A673 (cell line): ENCODE data around the gene LAGE3. TPM values are rescaled to one million over a fixed set of nuclear protein-coding genes. Genes with fewer than 3 reads are reported as not detected.

Source experiments
- BruUV-seq: library from RNA; stranded (reverse); fragments of 400-500 nt; replicated peaks from 2 replicates; lab custom pipeline; 2021; lab: Mats Ljungman, UMichigan
- CTCF ChIA-PET: fragments of 300-600 bp; sonication (Branson Sonifier 250); formaldehyde crosslinking; loops from one replicate; lab custom pipeline; 2022; ENCODE audit warnings: antibody characterized with exemption; lab: Charles Lee
- POLR2A ChIA-PET: fragments of 300-600 bp; sonication (Branson Sonifier 250); formaldehyde crosslinking; loops from one replicate; lab custom pipeline; 2022; ENCODE audit warnings: antibody characterized with exemption; ENCODE audit not compliant: low non-redundant PET; lab: Charles Lee
- DNase-seq: peaks from one replicate; pipeline ENCODE4 v3.0.0-alpha.2; 2015; ENCODE audit warnings: low spot score
- H3K27ac ChIP-seq: fragments of 200-600 bp; sonication (generic); 2 replicates; pipeline ENCODE4 v1.5.1; 2016; ENCODE audit warnings: mixed run types, low read depth, mild to moderate bottlenecking, mixed read lengths, antibody characterized with exemption, low read length; ENCODE audit not compliant: poor library complexity, severe bottlenecking
- H3K27me3 ChIP-seq: fragments of 200-600 bp; sonication (generic); replicated peaks from 2 replicates; pipeline ENCODE4 v1.6.1; 2017; ENCODE audit warnings: mixed run types, low read depth, mild to moderate bottlenecking, mixed read lengths, antibody characterized with exemption, low read length; ENCODE audit not compliant: insufficient read depth, poor library complexity
- H3K36me3 ChIP-seq: fragments of 200-600 bp; sonication (generic); 2 replicates; pipeline ENCODE4 v1.6.1; 2016; ENCODE audit warnings: mixed run types, mild to moderate bottlenecking, mixed read lengths, antibody characterized with exemption, low read length; ENCODE audit not compliant: insufficient read depth, poor library complexity, severe bottlenecking
- H3K4me1 ChIP-seq: fragments of 200-600 bp; sonication (generic); 2 replicates; pipeline ENCODE4 v1.6.1; 2017; ENCODE audit warnings: mixed run types, mild to moderate bottlenecking, mixed read lengths, antibody characterized with exemption, low read length; ENCODE audit not compliant: insufficient read depth, poor library complexity, severe bottlenecking
- H3K4me3 ChIP-seq: fragments of 200-600 bp; sonication (generic); 2 replicates; pipeline ENCODE4 v1.5.1; 2016; ENCODE audit warnings: low read depth, mixed run types, mild to moderate bottlenecking, mixed read lengths, low read length; ENCODE audit not compliant: poor library complexity, severe bottlenecking
- H3K9me3 ChIP-seq: fragments of 200-600 bp; sonication (generic); 2 replicates; pipeline ENCODE4 v1.6.1; 2016; ENCODE audit warnings: mixed run types, low read depth, mild to moderate bottlenecking, mixed read lengths, antibody characterized with exemption, low read length; ENCODE audit not compliant: poor library complexity, severe bottlenecking
- CTCF ChIP-seq: fragments of 300-800, 200-600 bp; sonication (generic); conservative IDR thresholded peaks from 2 replicates; pipeline ENCODE4 v1.5.1; 2017; ENCODE audit warnings: low read depth, mild to moderate bottlenecking, antibody characterized with exemption, low read length, moderate library complexity, mixed read lengths
- EZH2 ChIP-seq: fragments of 200-600 bp; sonication (generic); IDR thresholded peaks from 2 replicates; pipeline ENCODE4 v1.6.1; 2017; ENCODE audit warnings: borderline replicate concordance, low read depth, mild to moderate bottlenecking, mixed read lengths, antibody characterized with exemption, low read length; ENCODE audit not compliant: poor library complexity, severe bottlenecking
- intact Hi-C: fragments of 100-400 bp; cut with micrococcal nuclease; formaldehyde crosslinking; loops from one replicate; pipeline ENCODE4 v1.10.0; 2022; ENCODE audit not compliant: unreplicated experiment
- total RNA-seq: library from RNA; stranded (reverse); gene quantifications from 2 replicates; pipeline ENCODE4 v1.2.3, GENCODE V29; 2021

LAGE3 gene
- total RNA-seq, 1 experiment from 2014 or later = 34.6 TPM

- no TSS peak for BruUV-seq
- TF ChIP-seq EZH2 (no peak), CTCF (no peak)
- no peak overlapping the region for H3K27ac ChIP-seq
- no peaks in the 10 kb centered on the region for H3K4me1 ChIP-seq
- ChIA-PET POLR2A (no interaction called here), CTCF (no interaction called here)
- H3K27me3 ChIP-seq = no peaks in the 10 kb centered on the region
- H3K36me3 ChIP-seq = peaks cover 10% of the 10 kb centered on the region
- no peaks in the 10 kb centered on the region for H3K9me3 ChIP-seq
- no peak for DNase-seq
- no peak overlapping the region for H3K4me3 ChIP-seq
- intact Hi-C loops = no loop called here
Observed at GRCh38 chrX:154467556-154467955, 11.5 kb downstream of the LAGE3 start.

- TF ChIP-seq CTCF (no peak), EZH2 (no peak)
- ChIA-PET CTCF (no interaction called here), POLR2A (interaction anchor here (0.6 kb wide), 1 partner anchor 591 kb away, joined by 6 read pairs; no protein-coding TSS in a partner anchor)
- no TSS peak for BruUV-seq
- no peak overlapping the region for H3K4me3 ChIP-seq
- no peaks in the 10 kb centered on the region for H3K4me1 ChIP-seq
- peaks cover 10% of the 10 kb centered on the region for H3K36me3 ChIP-seq
- no peak overlapping the region for H3K27ac ChIP-seq
- intact Hi-C loops = no loop called here
- no peaks in the 10 kb centered on the region for H3K27me3 ChIP-seq
- no peak for DNase-seq
- no peaks in the 10 kb centered on the region for H3K9me3 ChIP-seq
Observed at GRCh38 chrX:154466907-154467306, 12.2 kb downstream of the LAGE3 start.

- no TSS peak for BruUV-seq
- CTCF ChIA-PET = no interaction called here
- POLR2A ChIA-PET = no interaction called here
- H3K36me3 ChIP-seq = peaks cover 10% of the 10 kb centered on the region
- H3K4me1 ChIP-seq = no peaks in the 10 kb centered on the region
- H3K9me3 ChIP-seq = no peaks in the 10 kb centered on the region
- no peaks in the 10 kb centered on the region for H3K27me3 ChIP-seq
- DNase-seq = no peak
- no peak overlapping the region for H3K4me3 ChIP-seq
- no peak overlapping the region for H3K27ac ChIP-seq
- intact Hi-C loops = no loop called here
- TF ChIP-seq CTCF (no peak), EZH2 (no peak)
Observed at GRCh38 chrX:154466036-154466435, 13.0 kb downstream of the LAGE3 start.
